ENCODE results near the gene HSD17B14. TPM values are rescaled to one million over a fixed set of nuclear protein-coding genes. Genes with fewer than 3 reads are reported as not detected.

The HSD17B14 gene
- total RNA-seq, 1 experiment from 2014 or later = 3.9 TPM

DNA sequence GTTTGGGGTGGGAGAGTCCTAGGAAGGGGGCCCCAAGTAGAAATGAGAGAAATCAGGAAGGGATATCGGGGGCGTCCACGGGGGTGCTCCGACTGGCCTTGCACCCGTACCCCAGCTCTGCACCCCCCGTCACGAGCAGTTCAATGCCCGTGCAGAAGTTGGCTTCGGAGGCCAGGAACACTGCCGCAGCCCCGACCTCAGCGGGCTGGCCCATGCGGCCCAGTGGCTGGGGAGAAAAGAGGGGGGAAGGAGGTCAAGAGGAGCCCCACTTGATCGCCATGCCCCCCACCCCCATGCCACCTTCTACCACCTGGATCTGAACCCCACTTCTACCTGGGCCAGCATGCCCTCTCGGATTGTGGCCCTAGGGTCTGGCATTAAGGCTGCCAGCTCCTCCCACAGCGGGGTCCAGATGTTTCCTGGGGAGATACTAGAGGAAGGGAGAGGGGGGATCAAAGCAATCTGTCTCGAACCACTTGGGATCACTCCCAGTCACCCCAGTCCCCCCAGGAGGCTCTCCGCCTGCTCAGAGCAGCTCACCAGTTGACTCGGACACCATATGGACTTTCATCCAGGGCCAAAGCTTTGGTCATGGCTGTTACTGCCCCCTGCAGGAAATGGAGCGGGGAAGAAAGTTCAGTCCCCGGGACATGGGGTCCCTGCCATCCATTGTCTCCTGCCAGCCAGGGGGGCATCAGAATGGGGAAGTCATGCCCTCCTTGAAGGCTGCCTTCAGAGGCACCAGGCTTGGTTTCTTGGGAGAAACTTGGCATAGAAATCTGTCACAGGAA is 23.0 kb downstream of the HSD17B14 start:
- Histone ChIP-seq H3K4me2 (ENCODE audit: low read length) (no peak overlapping the region), H3K9me2 (ENCODE audit: insufficient read depth) (no peaks in the 10 kb centered on the region), H3K4me1 (ENCODE audit: control insufficient read depth in 1 of 2, insufficient read depth in 2 of 2, low read length in 2 of 2) (peaks cover 28 to 30% of the 10 kb centered on the region in 2 experiments), H2AFZ (ENCODE audit: low read depth, low read length, poor library complexity, severe bottlenecking) (no peak overlapping the region), H3K9me3 (ENCODE audit: control insufficient read depth in 1 of 2, insufficient read depth in 1 of 2, low read depth in 1 of 2, low read length in 2 of 2) (no peaks in the 10 kb centered on the region), H3K4me3 (replicated peaks in 1 of 2; ENCODE audit: low read depth in 1 of 2, low read length in 2 of 2) (no peak overlapping the region), H3K9ac (ENCODE audit: low read length) (no peak overlapping the region), H4K20me1 (ENCODE audit: insufficient read depth) (no peaks in the 10 kb centered on the region), H3K27ac (ENCODE audit: low read depth, low read length) (peak overlapping the region; percentile 36; the same call in 1 of the 2 replicates), H3K79me2 (ENCODE audit: insufficient read depth, low read length) (peaks cover 19% of the 10 kb centered on the region; the same call in 1 of the 2 replicates), H3K36me3 (ENCODE audit: control insufficient read depth in 1 of 2, insufficient read depth in 2 of 2, low read length in 2 of 2) (no peaks in the 10 kb centered on the region), H3K27me3 (ENCODE audit: insufficient read depth, low read length) (no peaks in the 10 kb centered on the region)
- TF ChIP-seq YY1 (IDR thresholded peaks at IDR 0.05; ENCODE audit: extremely low read depth, insufficient replicate concordance, low read depth, low read length) (no peak), RAD21 (IDR thresholded peaks at IDR 0.05; ENCODE audit: low read depth) (peak; percentile 21; the same call in 1 of the 2 replicates), ZFX (IDR thresholded peaks at IDR 0.05) (no peak), JUND (IDR thresholded peaks at IDR 0.05) (no peak), TCF7L2 (IDR thresholded peaks at IDR 0.05; ENCODE audit: borderline replicate concordance, extremely low read depth, insufficient read depth, insufficient read length) (no peak), ELF1 (IDR thresholded peaks at IDR 0.05; ENCODE audit: borderline replicate concordance, low read depth) (no peak)
- TF ChIP-seq, protein P1, sequence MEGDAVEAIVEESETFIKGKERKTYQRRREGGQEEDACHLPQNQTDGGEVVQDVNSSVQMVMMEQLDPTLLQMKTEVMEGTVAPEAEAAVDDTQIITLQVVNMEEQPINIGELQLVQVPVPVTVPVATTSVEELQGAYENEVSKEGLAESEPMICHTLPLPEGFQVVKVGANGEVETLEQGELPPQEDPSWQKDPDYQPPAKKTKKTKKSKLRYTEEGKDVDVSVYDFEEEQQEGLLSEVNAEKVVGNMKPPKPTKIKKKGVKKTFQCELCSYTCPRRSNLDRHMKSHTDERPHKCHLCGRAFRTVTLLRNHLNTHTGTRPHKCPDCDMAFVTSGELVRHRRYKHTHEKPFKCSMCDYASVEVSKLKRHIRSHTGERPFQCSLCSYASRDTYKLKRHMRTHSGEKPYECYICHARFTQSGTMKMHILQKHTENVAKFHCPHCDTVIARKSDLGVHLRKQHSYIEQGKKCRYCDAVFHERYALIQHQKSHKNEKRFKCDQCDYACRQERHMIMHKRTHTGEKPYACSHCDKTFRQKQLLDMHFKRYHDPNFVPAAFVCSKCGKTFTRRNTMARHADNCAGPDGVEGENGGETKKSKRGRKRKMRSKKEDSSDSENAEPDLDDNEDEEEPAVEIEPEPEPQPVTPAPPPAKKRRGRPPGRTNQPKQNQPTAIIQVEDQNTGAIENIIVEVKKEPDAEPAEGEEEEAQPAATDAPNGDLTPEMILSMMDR (IDR thresholded peaks at IDR 0.05 in 2 of 3, conservative IDR thresholded peaks at IDR 0.05 in 1 of 3; ENCODE audit: borderline replicate concordance in 1 of 3, insufficient read depth in 1 of 3, low read depth in 2 of 3, low read length in 2 of 3) = peak in 2 of 3 experiments; percentile 38 to 45; a peak in 4 of 6 replicates
- TF ChIP-seq, protein P2, sequence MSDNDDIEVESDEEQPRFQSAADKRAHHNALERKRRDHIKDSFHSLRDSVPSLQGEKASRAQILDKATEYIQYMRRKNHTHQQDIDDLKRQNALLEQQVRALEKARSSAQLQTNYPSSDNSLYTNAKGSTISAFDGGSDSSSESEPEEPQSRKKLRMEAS (IDR thresholded peaks at IDR 0.05) = no peak
- RAD21 ChIA-PET (ENCODE audit: low non-redundant PET in 1 of 2, low total read pairs in 2 of 2, uncharacterized antibody in 2 of 2, unreplicated experiment in 2 of 2) = no interaction called here
- BruUV-seq (replicated peaks) = no TSS peak
- DNase-seq (ENCODE audit: low read depth, low spot score) (no peak), ATAC-seq (no peak)
- CTCF ChIA-PET = interaction anchor here (0.7 to 1.8 kb wide), 2 partner anchors 18 kb away, joined by 3 to 8 read pairs; no protein-coding TSS in a partner anchor
- POLR2A ChIA-PET = interaction anchor here (0.7 kb wide), 1 partner anchor 12 kb away, joined by 3 read pairs; no protein-coding TSS in a partner anchor
- intact Hi-C loops (cut with micrococcal nuclease) = no loop called here

Data from HCT116 (cell line).